B cell (primary cell): ENCODE data around the gene SLC25A48. TPM values are rescaled to one million over a fixed set of nuclear protein-coding genes. Genes with fewer than 3 reads are reported as not detected.

ENCODE experiments used
- ATAC-seq: fragments of 200-7000 bp; cut with Tn5 transposase; one replicate; pipeline ENCODE4 v1.10.0; 2021; ENCODE audit warnings: low read depth, mild to moderate bottlenecking, moderate number of reproducible peaks, moderate library complexity
- CTCF ChIA-PET: fragments of 350-600 bp; sonication (Branson Sonifier 250); formaldehyde crosslinking; loops from one replicate; lab custom pipeline; 2021; ENCODE audit warnings: antibody characterized with exemption, inconsistent platforms; lab: Charles Lee
- POLR2A ChIA-PET: fragments of 350-600 bp; sonication (Branson Sonifier 250); formaldehyde crosslinking; loops from one replicate; lab custom pipeline; 2021; ENCODE audit warnings: antibody characterized with exemption; lab: Charles Lee
- DNase-seq: peaks from one replicate; pipeline ENCODE4 v3.0.0; 2013
- H2AFZ ChIP-seq: 2 replicates; pipeline ENCODE4 v1.6.1; 2012; ENCODE audit warnings: mild to moderate bottlenecking, low read depth, low read length; ENCODE audit not compliant: insufficient read depth, poor library complexity, severe bottlenecking
- H3K27ac ChIP-seq, 2 donors: 1 replicate in 1 of 2; 2 replicates in 1 of 2; pipeline ENCODE4 v1.5.1; 2012 to 2013; ENCODE audit warnings: low read length in 2 of 2, mild to moderate bottlenecking in 2 of 2, moderate library complexity in 1 of 2
- H3K27me3 ChIP-seq, 4 experiments: fragments of 200-600 bp in 1 of 4; sonication (generic) in 1 of 4; replicated peaks in 1 of 4; 1 replicate in 2 of 4; 2 replicates in 2 of 4; pipeline versions ENCODE4 v1.6.1 to v1.7.0; 2013 to 2016; ENCODE audit warnings: low read length in 3 of 4, mild to moderate bottlenecking in 2 of 4, mixed read lengths in 1 of 4, moderate library complexity in 1 of 4; ENCODE audit not compliant: insufficient read depth in 4 of 4, control insufficient read depth in 3 of 4; ENCODE audit errors: control extremely low read depth in 1 of 4
- H3K36me3 ChIP-seq, 2 experiments: replicated peaks in 1 of 2; 1 replicate in 1 of 2; 2 replicates in 1 of 2; pipeline versions ENCODE4 v1.6.1 to v1.7.1; 2013; ENCODE audit warnings: low read length in 1 of 2; ENCODE audit not compliant: insufficient read depth in 2 of 2, control insufficient read depth in 1 of 2; ENCODE audit errors: control extremely low read depth in 1 of 2, extremely low read depth in 1 of 2
- H3K4me1 ChIP-seq, 2 donors: fragments of 200-600 bp in 1 of 2; sonication (generic) in 1 of 2; 1 replicate in 1 of 2; 2 replicates in 1 of 2; pipeline versions ENCODE4 v1.5.1 to v1.6.1; 2013 to 2017; ENCODE audit warnings: low read length in 2 of 2; ENCODE audit not compliant: control insufficient read depth in 2 of 2, insufficient read depth in 2 of 2
- H3K4me2 ChIP-seq: replicated peaks from 2 replicates; pipeline ENCODE3; 2012; ENCODE audit warnings: mild to moderate bottlenecking, low read depth, low read length; ENCODE audit not compliant: poor library complexity, severe bottlenecking
- H3K4me3 ChIP-seq, 5 experiments: fragments of 200-600 bp in 1 of 5; sonication (generic) in 1 of 5; 1 replicate in 3 of 5; 2 replicates in 2 of 5; pipeline versions ENCODE4 v1.5.1 to v1.7.0; 2011 to 2016; ENCODE audit warnings: low read length in 4 of 5, mild to moderate bottlenecking in 4 of 5, low read depth in 2 of 5, control low read depth in 1 of 5, moderate library complexity in 1 of 5; ENCODE audit not compliant: insufficient read depth in 1 of 5; ENCODE audit errors: control extremely low read depth in 1 of 5, extremely low read depth in 1 of 5
- H3K79me2 ChIP-seq: fragments of 200-600 bp; sonication (generic); one replicate; pipeline ENCODE4 v1.6.0; 2016; ENCODE audit warnings: low read length; ENCODE audit not compliant: control insufficient read depth, insufficient read depth
- H3K9ac ChIP-seq: fragments of 200-600 bp; sonication (generic); 2 replicates; pipeline ENCODE4 v1.6.1; 2017; ENCODE audit warnings: mild to moderate bottlenecking, low read length, moderate library complexity
- H3K9me3 ChIP-seq, 3 donors: one replicate each; pipeline versions ENCODE4 v1.6.1 to v1.7.1; 2013; ENCODE audit warnings: low read length in 2 of 3; ENCODE audit not compliant: control insufficient read depth in 2 of 3, insufficient read depth in 1 of 3; ENCODE audit errors: control extremely low read depth in 1 of 3
- H4K20me1 ChIP-seq: 2 replicates; pipeline ENCODE4 v1.6.0; 2012; ENCODE audit warnings: mild to moderate bottlenecking, low read length; ENCODE audit not compliant: insufficient read depth, control insufficient read depth, poor library complexity, severe bottlenecking
- H3K27ac Mint-ChIP-seq: one replicate; pipeline ENCODE4 v1.8.0; 2021; ENCODE audit warnings: mixed read lengths
- H3K27me3 Mint-ChIP-seq: one replicate; pipeline ENCODE4 v1.8.0; 2021; ENCODE audit warnings: mixed read lengths
- H3K4me1 Mint-ChIP-seq: one replicate; pipeline ENCODE4 v1.8.0; 2021; ENCODE audit warnings: mixed read lengths
- H3K4me3 Mint-ChIP-seq: one replicate; pipeline ENCODE4 v1.8.0; 2021; ENCODE audit warnings: mixed read lengths
- H3K9me3 Mint-ChIP-seq: one replicate; pipeline ENCODE4 v1.8.0; 2022; ENCODE audit warnings: mixed read lengths; ENCODE audit not compliant: insufficient read depth
- EZH2 ChIP-seq: IDR thresholded peaks from 2 replicates; pipeline ENCODE4 v1.6.1; 2012; ENCODE audit warnings: borderline replicate concordance, low read depth, mild to moderate bottlenecking, moderate library complexity, low read length; ENCODE audit not compliant: insufficient read depth, poor library complexity, severe bottlenecking
- WGBS: methylation state at CpG from one replicate; pipeline ENCODE4 v1.1.5; 2013; ENCODE audit warnings: missing lambda C conversion rate; ENCODE audit not compliant: insufficient coverage; 5-methylcytosine and 5-hydroxymethylcytosine counted together
- intact Hi-C: fragments of 100-400 bp; cut with micrococcal nuclease; formaldehyde crosslinking; loops from one replicate; pipeline ENCODE4 v1.10.0; 2022
- polyA plus RNA-seq: library from polyadenylated mRNA; depleted of rRNA; stranded (reverse); fragments of >200 nt; gene quantifications from 2 replicates; pipeline ENCODE4 v1.2.3, GENCODE V29; 2012
- total RNA-seq, 2 donors: library from RNA; stranded (reverse); fragments of 120-200 nt in 1 of 2; gene quantifications; 1 replicate in 1 of 2; 2 replicates in 1 of 2; pipeline versions ENCODE4 v1.2.3 to v1.2.4, GENCODE V29; 2013 to 2022
- TF ChIP-seq, protein P1 (sequence below): fragments of 200-600 bp; IDR thresholded peaks from one replicate; pipeline ENCODE4 v1.8.0; 2022; ENCODE audit warnings: antibody characterized with exemption, mild to moderate bottlenecking

SLC25A48 gene
- total and polyA plus RNA-seq, 2 donors (not counting 1 experiment from before 2014, with no cell fraction given), result not detected

DNA sequence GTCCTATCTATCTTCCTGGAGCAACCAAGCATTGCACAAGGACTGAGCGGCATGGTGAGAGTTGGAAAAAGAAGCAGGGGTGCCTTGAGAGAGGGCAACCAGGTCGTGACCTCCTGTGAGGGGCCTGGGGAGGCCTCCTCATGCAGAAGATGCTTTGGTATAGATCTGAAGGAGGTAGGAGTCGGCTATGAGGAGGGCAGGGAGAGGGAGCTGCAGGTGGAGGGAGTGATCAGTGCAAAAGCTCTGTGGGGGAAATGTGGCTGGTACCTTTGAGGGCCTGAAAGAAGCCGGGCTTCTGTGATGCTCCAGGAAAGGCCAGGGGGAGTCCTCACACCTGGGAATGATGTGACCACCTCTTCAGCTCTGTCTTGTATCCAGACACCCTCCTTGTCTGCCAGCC is 3.6 kb upstream of the SLC25A48 start:
- Histone ChIP-seq H3K79me2 (no peaks in the 10 kb centered on the region), H3K4me2 (no peak overlapping the region), H3K4me1 (peaks cover 3 to 7% of the 10 kb centered on the region in 2 donors), H3K4me3 (no peak overlapping the region), H3K27ac (no peak overlapping the region), H3K9ac (no peak overlapping the region), H4K20me1 (no peaks in the 10 kb centered on the region), H2AFZ (no peak overlapping the region), H3K36me3 (no peaks in the 10 kb centered on the region), H3K9me3 (peaks cover 0 to 12% (median 0%) of the 10 kb centered on the region in 3 donors), H3K27me3 (peaks cover 0 to 28% (median 1%) of the 10 kb centered on the region in 4 experiments)
- Mint-ChIP-seq H3K9me3 (no peaks in the 10 kb centered on the region), H3K4me3 (no peak overlapping the region), H3K27me3 (peaks cover 37% of the 10 kb centered on the region), H3K27ac (no peak overlapping the region), H3K4me1 (peaks cover 4% of the 10 kb centered on the region)
- ATAC-seq (no peak), DNase-seq (no peak)
- ChIA-PET POLR2A (no interaction called here), CTCF (no interaction called here)
- WGBS, result 57% methylated on average over 4 of the region's 4 CpGs
- TF ChIP-seq, protein P1, sequence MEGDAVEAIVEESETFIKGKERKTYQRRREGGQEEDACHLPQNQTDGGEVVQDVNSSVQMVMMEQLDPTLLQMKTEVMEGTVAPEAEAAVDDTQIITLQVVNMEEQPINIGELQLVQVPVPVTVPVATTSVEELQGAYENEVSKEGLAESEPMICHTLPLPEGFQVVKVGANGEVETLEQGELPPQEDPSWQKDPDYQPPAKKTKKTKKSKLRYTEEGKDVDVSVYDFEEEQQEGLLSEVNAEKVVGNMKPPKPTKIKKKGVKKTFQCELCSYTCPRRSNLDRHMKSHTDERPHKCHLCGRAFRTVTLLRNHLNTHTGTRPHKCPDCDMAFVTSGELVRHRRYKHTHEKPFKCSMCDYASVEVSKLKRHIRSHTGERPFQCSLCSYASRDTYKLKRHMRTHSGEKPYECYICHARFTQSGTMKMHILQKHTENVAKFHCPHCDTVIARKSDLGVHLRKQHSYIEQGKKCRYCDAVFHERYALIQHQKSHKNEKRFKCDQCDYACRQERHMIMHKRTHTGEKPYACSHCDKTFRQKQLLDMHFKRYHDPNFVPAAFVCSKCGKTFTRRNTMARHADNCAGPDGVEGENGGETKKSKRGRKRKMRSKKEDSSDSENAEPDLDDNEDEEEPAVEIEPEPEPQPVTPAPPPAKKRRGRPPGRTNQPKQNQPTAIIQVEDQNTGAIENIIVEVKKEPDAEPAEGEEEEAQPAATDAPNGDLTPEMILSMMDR, result no peak
- no peak for TF ChIP-seq EZH2
- intact Hi-C loops, result no loop called here

- Histone ChIP-seq H3K9me3 (peaks cover 0 to 12% (median 0%) of the 10 kb centered on the region in 3 donors), H2AFZ (no peak overlapping the region), H3K27me3 (peaks cover 0 to 30% (median 1%) of the 10 kb centered on the region in 4 experiments), H3K36me3 (no peaks in the 10 kb centered on the region), H4K20me1 (no peaks in the 10 kb centered on the region), H3K9ac (no peak overlapping the region), H3K4me2 (no peak overlapping the region), H3K4me1 (peaks cover 3 to 7% of the 10 kb centered on the region in 2 donors), H3K27ac (no peak overlapping the region), H3K4me3 (no peak overlapping the region), H3K79me2 (no peaks in the 10 kb centered on the region)
- CTCF ChIA-PET, result no interaction called here
- Mint-ChIP-seq H3K27ac (no peak overlapping the region), H3K27me3 (peaks cover 41% of the 10 kb centered on the region), H3K9me3 (no peaks in the 10 kb centered on the region), H3K4me1 (peaks cover 4% of the 10 kb centered on the region), H3K4me3 (no peak overlapping the region)
- 100% methylated on average over 1 of the region's 1 CpG for WGBS
- TF ChIP-seq, protein P1, result no peak
- TF ChIP-seq EZH2, result no peak
- POLR2A ChIA-PET, result no interaction called here
- intact Hi-C loops, result no loop called here
- DNase-seq, result no peak
- ATAC-seq, result no peak
Observed at GRCh38 chr5:135831439-135831838, 3.0 kb upstream of the SLC25A48 start.
